Measurements from ENCODE around the gene SLC34A1. TPM values are rescaled to one million over a fixed set of nuclear protein-coding genes. Genes with fewer than 3 reads are reported as not detected.

The SLC34A1 gene
- total RNA-seq, 4 donors from 2014 or later: not detected

GRCh38 chr5:177393206-177393765, 9.1 kb downstream of the SLC34A1 start:
- no peak overlapping the region for H3K4me3 ChIP-seq
- H3K4me1 ChIP-seq: no peaks in the 10 kb centered on the region
- TF ChIP-seq CTCF (IDR thresholded peaks at IDR 0.05): no peak
- no peak for TF ChIP-seq POLR2A (IDR thresholded peaks at IDR 0.05)
- H3K27ac ChIP-seq: no peak overlapping the region
- H3K27me3 ChIP-seq: no peaks in the 10 kb centered on the region
- H3K36me3 ChIP-seq: no peaks in the 10 kb centered on the region
- intact Hi-C loops (cut with DNase I; ENCODE audit: low total_unique reads): no loop called here
- no peaks in the 10 kb centered on the region for H3K9me3 ChIP-seq
- no peak for DNase-seq

GRCh38 chr5:177393990-177394389, 9.8 kb downstream of the SLC34A1 start:
- Histone ChIP-seq H3K4me1 (no peaks in the 10 kb centered on the region), H3K36me3 (no peaks in the 10 kb centered on the region), H3K4me3 (no peak overlapping the region), H3K27ac (no peak overlapping the region), H3K27me3 (peaks cover 0 to 4% of the 10 kb centered on the region in 2 donors), H3K9me3 (no peaks in the 10 kb centered on the region)
- TF ChIP-seq CTCF (IDR thresholded peaks at IDR 0.05): no peak
- no peak for TF ChIP-seq POLR2A (IDR thresholded peaks at IDR 0.05)
- DNase-seq: no peak
- intact Hi-C loops (cut with DNase I; ENCODE audit: low total_unique reads): no loop called here

GRCh38 chr5:177396078-177396477, 11.8 kb downstream of the SLC34A1 start:
- peaks cover 0 to 8% of the 10 kb centered on the region in 2 donors for H3K4me1 ChIP-seq
- intact Hi-C loops (cut with DNase I; ENCODE audit: low total_unique reads): no loop called here
- DNase-seq: no peak
- H3K36me3 ChIP-seq: no peaks in the 10 kb centered on the region
- TF ChIP-seq CTCF (IDR thresholded peaks at IDR 0.05) (no peak), POLR2A (IDR thresholded peaks at IDR 0.05) (no peak)
- H3K27ac ChIP-seq: no peak overlapping the region
- H3K27me3 ChIP-seq: peaks cover 11 to 18% of the 10 kb centered on the region in 2 donors
- H3K4me3 ChIP-seq: no peak overlapping the region
- H3K9me3 ChIP-seq: no peaks in the 10 kb centered on the region

- H3K36me3 ChIP-seq: no peaks in the 10 kb centered on the region
- no peak overlapping the region for H3K27ac ChIP-seq
- no peak for TF ChIP-seq CTCF (IDR thresholded peaks at IDR 0.05)
- no peak for TF ChIP-seq POLR2A (IDR thresholded peaks at IDR 0.05)
- no peak for DNase-seq
- H3K9me3 ChIP-seq: no peaks in the 10 kb centered on the region
- H3K4me3 ChIP-seq: no peak overlapping the region
- intact Hi-C loops (cut with DNase I; ENCODE audit: low total_unique reads): no loop called here
- H3K27me3 ChIP-seq: peaks cover 17 to 25% of the 10 kb centered on the region in 2 donors
- H3K4me1 ChIP-seq: peaks cover 0 to 8% of the 10 kb centered on the region in 2 donors
Measured at GRCh38 chr5:177396807-177397206, 12.6 kb downstream of the SLC34A1 start.

GRCh38 chr5:177397875-177398390, 13.7 kb downstream of the SLC34A1 start:
- peaks cover 0 to 8% of the 10 kb centered on the region in 2 donors for H3K4me1 ChIP-seq
- H3K36me3 ChIP-seq: no peaks in the 10 kb centered on the region
- no peak overlapping the region for H3K27ac ChIP-seq
- H3K4me3 ChIP-seq: no peak overlapping the region
- H3K9me3 ChIP-seq: no peaks in the 10 kb centered on the region
- intact Hi-C loops (cut with DNase I; ENCODE audit: low total_unique reads): no loop called here
- H3K27me3 ChIP-seq: peaks cover 26 to 36% of the 10 kb centered on the region in 2 donors
- no peak for DNase-seq
- no peak for TF ChIP-seq CTCF (IDR thresholded peaks at IDR 0.05)
- TF ChIP-seq POLR2A (IDR thresholded peaks at IDR 0.05): no peak

Data from uterus (tissue), 4 donors.